Measurements from ENCODE around the gene SPATA4. TPM values are rescaled to one million over a fixed set of nuclear protein-coding genes. Genes with fewer than 3 reads are reported as not detected.

SPATA4 gene
- total RNA-seq, 2 experiments from 2014 or later = not detected

- no peak for DNase-seq
- Mint-ChIP-seq H3K4me1 (peaks cover 2% of the 10 kb centered on the region), H3K36me3 (no peaks in the 10 kb centered on the region)
These were observed 14.2 kb upstream of the SPATA4 start for GRCh38 chr4:176209535-176209934.

GRCh38 chr4:176207839-176208238, 12.5 kb upstream of the SPATA4 start:
- Mint-ChIP-seq H3K4me1 (peaks cover 2% of the 10 kb centered on the region), H3K27ac (no peak overlapping the region), H3K9me3 (no peaks in the 10 kb centered on the region), H3K36me3 (no peaks in the 10 kb centered on the region), H3K4me3 (no peak overlapping the region), H3K27me3 (peaks cover 48% of the 10 kb centered on the region)
- DNase-seq = no peak

More at GRCh38 chr4:176209535-176209934, 14.2 kb upstream of the SPATA4 start:
- Mint-ChIP-seq H3K4me3 (no peak overlapping the region), H3K27ac (no peak overlapping the region), H3K9me3 (no peaks in the 10 kb centered on the region), H3K27me3 (peaks cover 45% of the 10 kb centered on the region)

DNA sequence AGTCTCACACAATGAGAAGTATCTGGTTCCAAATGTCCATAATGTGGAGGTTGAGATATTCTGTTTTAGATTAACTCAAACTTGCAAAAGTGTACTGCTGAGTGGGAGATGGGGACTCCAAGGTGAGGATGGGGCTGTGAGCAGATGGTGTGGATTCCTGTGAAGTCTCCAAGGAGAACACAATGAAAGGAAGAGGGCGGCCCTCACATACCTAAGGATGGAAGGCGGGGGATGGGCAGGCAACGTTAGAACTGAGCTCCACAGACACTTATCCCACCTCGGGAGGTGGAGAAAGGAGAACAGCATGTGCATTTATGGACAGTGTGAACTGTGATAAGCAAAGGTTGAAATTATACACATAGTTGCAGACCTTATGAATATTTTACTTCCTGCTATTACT, 9.9 kb upstream of the SPATA4 start:
- no peaks in the 10 kb centered on the region for H3K36me3 Mint-ChIP-seq
- DNase-seq = no peak
- H3K4me1 Mint-ChIP-seq = peaks cover 2% of the 10 kb centered on the region
- peaks cover 41% of the 10 kb centered on the region for H3K27me3 Mint-ChIP-seq
- no peaks in the 10 kb centered on the region for H3K9me3 Mint-ChIP-seq
- H3K27ac Mint-ChIP-seq = no peak overlapping the region
- H3K4me3 Mint-ChIP-seq = no peak overlapping the region

DNA sequence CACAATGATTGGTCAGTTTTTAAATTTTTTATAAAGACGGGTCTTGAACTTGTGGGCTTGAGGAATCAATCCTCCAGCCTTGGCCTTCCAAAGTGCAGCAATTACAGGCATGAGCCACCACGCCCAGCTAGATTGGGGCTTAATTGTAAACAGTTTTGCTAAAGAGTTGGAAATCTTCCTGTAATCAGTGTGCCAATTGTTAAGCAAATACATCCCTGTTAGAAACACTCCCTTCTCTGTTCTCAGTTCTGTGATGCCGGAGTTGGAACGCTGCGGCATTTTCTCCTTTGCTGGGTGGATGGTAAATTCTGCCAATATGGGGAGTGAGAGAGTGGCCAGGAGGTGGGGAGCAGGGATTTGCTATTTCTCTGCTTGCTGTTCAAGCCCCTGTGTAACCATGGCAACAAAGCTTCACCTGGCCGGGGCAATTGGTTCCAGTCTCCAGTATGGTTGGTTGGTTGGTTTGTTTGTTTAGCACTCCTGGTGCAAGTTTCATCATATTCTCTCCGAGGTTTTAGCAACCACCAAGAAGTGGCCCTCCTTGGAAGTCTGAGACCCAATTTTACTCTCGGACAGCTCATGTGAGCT, 3.0 kb upstream of the SPATA4 start:
- no peak overlapping the region for H3K27ac Mint-ChIP-seq
- H3K9me3 Mint-ChIP-seq = peaks cover 11% of the 10 kb centered on the region
- H3K4me1 Mint-ChIP-seq = peaks cover 26% of the 10 kb centered on the region
- no peak for DNase-seq
- peaks cover 4% of the 10 kb centered on the region for H3K36me3 Mint-ChIP-seq
- H3K27me3 Mint-ChIP-seq = peaks cover 10% of the 10 kb centered on the region
- H3K4me3 Mint-ChIP-seq = no peak overlapping the region

- Mint-ChIP-seq H3K4me1 (peaks cover 31% of the 10 kb centered on the region), H3K27ac (peak overlapping the region; percentile 88), H3K36me3 (peaks cover 4% of the 10 kb centered on the region), H3K9me3 (peaks cover 11% of the 10 kb centered on the region), H3K4me3 (peak overlapping the region; percentile 54), H3K27me3 (peaks cover 25% of the 10 kb centered on the region)
- peak; percentile 67 for DNase-seq
These were observed 1.4 kb downstream of the SPATA4 start for GRCh38 chr4:176193938-176194337.

DNA sequence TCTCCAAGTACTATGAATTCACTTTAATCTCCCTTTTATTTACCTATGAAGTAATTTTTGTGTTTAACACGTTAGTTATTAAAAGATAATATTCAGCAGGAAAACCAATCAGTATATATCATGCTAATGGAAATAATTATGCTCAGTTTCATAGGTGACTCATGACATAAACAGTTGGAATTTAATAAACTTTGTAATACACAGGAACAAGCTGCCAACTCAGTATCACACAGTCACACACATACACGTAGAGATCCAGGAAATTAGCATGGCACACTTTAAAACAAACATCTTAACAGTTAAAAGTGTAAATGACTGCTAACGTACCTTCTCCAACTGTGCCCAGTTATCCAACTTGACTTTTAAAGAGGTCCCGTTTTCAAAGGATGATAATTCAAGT, 2.3 kb downstream of the SPATA4 start:
- no peak for DNase-seq
- peaks cover 34% of the 10 kb centered on the region for H3K4me1 Mint-ChIP-seq
- peaks cover 4% of the 10 kb centered on the region for H3K36me3 Mint-ChIP-seq
- peak overlapping the region; percentile 81 for H3K27ac Mint-ChIP-seq
- peak overlapping the region; percentile 50 for H3K4me3 Mint-ChIP-seq
- peaks cover 23% of the 10 kb centered on the region for H3K27me3 Mint-ChIP-seq
- H3K9me3 Mint-ChIP-seq = peaks cover 11% of the 10 kb centered on the region

- DNase-seq = no peak
- Mint-ChIP-seq H3K4me1 (peaks cover 37% of the 10 kb centered on the region), H3K36me3 (peaks cover 2% of the 10 kb centered on the region), H3K4me3 (no peak overlapping the region), H3K27ac (no peak overlapping the region), H3K9me3 (peaks cover 8% of the 10 kb centered on the region), H3K27me3 (peaks cover 23% of the 10 kb centered on the region)
These were observed 3.4 kb downstream of the SPATA4 start for GRCh38 chr4:176191974-176192373.

DNA sequence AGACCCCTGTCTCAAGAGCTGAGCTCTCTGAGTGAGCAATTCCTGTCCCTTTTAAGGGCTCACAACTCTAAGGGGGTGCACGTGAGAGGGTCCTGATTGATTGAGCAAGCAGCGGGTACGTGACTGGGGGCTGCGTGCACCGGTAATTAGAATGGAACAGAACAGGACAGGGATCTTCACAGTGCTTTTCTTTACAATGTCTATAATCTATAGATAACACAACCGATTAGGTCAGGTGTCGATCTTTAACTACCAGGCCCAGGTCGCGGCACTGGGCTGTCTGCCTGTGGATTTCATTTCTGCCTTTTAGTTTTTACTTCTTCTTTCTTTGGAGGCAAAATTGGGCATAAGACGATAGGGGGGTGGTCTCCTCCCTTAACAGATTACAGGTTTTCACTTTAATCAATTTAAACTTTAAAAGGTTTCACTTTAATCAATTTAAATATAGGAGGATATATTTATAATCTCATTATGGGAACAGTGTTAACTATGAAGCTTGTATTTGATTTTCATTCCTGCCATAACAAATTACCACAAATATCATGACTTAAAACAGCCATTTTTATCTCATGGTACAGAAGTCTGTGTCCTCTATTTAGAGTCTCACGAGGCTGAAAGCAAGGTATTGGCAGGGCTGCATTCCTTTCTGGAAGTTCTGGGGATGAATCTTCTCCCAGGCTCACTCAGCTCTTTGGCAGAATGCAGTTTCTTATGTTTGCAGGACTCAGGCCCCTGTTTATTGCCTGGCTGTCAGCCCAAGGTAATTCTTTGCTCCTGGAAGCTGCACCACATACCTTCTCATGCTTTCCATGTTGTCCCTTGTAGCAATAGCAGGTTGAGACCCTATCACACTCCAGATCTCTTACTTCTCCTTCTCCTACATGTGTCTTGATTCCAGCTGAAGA, 5.2 kb downstream of the SPATA4 start:
- H3K9me3 Mint-ChIP-seq = no peaks in the 10 kb centered on the region
- H3K36me3 Mint-ChIP-seq = no peaks in the 10 kb centered on the region
- no peak overlapping the region for H3K4me3 Mint-ChIP-seq
- no peak overlapping the region for H3K27ac Mint-ChIP-seq
- H3K27me3 Mint-ChIP-seq = peaks cover 28% of the 10 kb centered on the region
- no peak for DNase-seq
- peaks cover 35% of the 10 kb centered on the region for H3K4me1 Mint-ChIP-seq

GRCh38 chr4:176188654-176189053, 6.7 kb downstream of the SPATA4 start:
- peaks cover 29% of the 10 kb centered on the region for H3K27me3 Mint-ChIP-seq
- no peak for DNase-seq
- H3K4me1 Mint-ChIP-seq = peaks cover 22% of the 10 kb centered on the region
- H3K27ac Mint-ChIP-seq = no peak overlapping the region
- no peaks in the 10 kb centered on the region for H3K9me3 Mint-ChIP-seq
- no peaks in the 10 kb centered on the region for H3K36me3 Mint-ChIP-seq
- H3K4me3 Mint-ChIP-seq = no peak overlapping the region

DNA sequence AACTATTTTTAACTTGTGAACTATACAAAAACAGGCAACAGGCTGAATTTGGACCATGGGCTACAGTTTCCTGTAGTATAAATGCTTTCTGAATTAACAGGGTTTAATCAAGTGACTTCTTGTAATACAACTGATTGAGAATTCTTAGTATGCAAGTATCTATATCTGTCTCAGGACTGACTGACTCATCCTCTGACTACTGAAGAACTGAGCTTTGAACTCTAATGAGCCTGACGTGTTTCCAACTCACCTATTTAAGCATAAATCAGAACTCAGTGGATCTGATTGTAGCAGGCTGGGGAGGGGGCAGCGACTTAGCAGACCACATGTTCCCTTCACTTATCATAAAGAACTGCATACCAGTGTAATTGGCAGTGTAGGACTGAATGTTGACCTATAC, 7.8 kb downstream of the SPATA4 start:
- no peak overlapping the region for H3K4me3 Mint-ChIP-seq
- H3K27me3 Mint-ChIP-seq = peaks cover 34% of the 10 kb centered on the region
- H3K4me1 Mint-ChIP-seq = peaks cover 16% of the 10 kb centered on the region
- no peaks in the 10 kb centered on the region for H3K36me3 Mint-ChIP-seq
- DNase-seq = no peak
- no peaks in the 10 kb centered on the region for H3K9me3 Mint-ChIP-seq
- peak overlapping the region; percentile 8 for H3K27ac Mint-ChIP-seq

- H3K4me3 Mint-ChIP-seq = no peak overlapping the region
- no peaks in the 10 kb centered on the region for H3K9me3 Mint-ChIP-seq
- H3K27me3 Mint-ChIP-seq = peaks cover 30% of the 10 kb centered on the region
- no peaks in the 10 kb centered on the region for H3K36me3 Mint-ChIP-seq
- no peak overlapping the region for H3K27ac Mint-ChIP-seq
- peaks cover 16% of the 10 kb centered on the region for H3K4me1 Mint-ChIP-seq
- no peak for DNase-seq
These were observed 8.6 kb downstream of the SPATA4 start for GRCh38 chr4:176186671-176187395.

GRCh38 chr4:176186067-176186466, 9.3 kb downstream of the SPATA4 start:
- no peaks in the 10 kb centered on the region for H3K9me3 Mint-ChIP-seq
- peaks cover 23% of the 10 kb centered on the region for H3K27me3 Mint-ChIP-seq
- H3K27ac Mint-ChIP-seq = no peak overlapping the region
- peaks cover 16% of the 10 kb centered on the region for H3K4me1 Mint-ChIP-seq
- H3K36me3 Mint-ChIP-seq = no peaks in the 10 kb centered on the region
- H3K4me3 Mint-ChIP-seq = no peak overlapping the region
- DNase-seq = no peak

DNA sequence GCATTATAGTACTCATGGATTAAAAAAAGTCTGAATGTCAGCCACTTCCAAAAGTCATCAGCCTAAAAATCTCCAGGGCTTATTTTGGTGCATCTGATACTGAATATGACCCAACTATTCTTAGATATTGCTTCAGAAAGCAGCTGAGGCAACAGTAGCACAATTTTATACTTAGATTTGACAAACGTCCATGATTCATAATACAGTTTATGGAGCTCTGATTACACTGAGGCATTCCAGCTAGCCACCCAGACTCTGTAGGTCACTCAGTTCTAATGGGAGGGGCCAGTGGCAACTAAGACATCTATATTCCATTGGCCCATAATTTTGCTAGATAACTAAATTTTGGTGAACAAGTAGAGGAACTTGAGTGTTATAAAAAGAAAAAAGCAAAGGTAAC, 10.3 kb downstream of the SPATA4 start:
- Mint-ChIP-seq H3K36me3 (no peaks in the 10 kb centered on the region), H3K27me3 (peaks cover 22% of the 10 kb centered on the region), H3K9me3 (no peaks in the 10 kb centered on the region), H3K4me1 (peaks cover 16% of the 10 kb centered on the region), H3K27ac (no peak overlapping the region), H3K4me3 (no peak overlapping the region)
- DNase-seq = no peak

DNA sequence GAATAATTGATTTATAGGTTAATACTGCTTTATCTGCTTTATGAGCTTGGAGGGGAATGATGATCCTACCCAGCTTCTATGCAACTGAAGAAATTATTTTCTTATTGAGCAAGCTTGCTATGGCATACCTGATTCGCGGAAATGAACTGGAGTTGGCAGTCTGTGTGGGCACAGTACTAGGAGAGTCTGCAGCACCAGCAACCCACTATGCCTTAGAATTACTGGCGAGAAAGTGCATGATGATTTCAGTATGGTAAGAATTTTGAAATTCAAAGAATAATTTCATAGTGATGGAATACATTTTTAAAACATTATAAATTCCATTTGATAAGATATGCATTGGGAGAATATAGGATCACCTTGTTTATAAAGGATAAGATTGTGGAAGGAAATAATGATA, 32.3 kb downstream of the SPATA4 start:
- Mint-ChIP-seq H3K4me1 (no peaks in the 10 kb centered on the region), H3K36me3 (no peaks in the 10 kb centered on the region), H3K9me3 (no peaks in the 10 kb centered on the region), H3K4me3 (no peak overlapping the region), H3K27me3 (peaks cover 3% of the 10 kb centered on the region), H3K27ac (no peak overlapping the region)
- no peak for DNase-seq

GRCh38 chr4:176156656-176157055, 38.7 kb downstream of the SPATA4 start:
- Mint-ChIP-seq H3K27me3 (peaks cover 3% of the 10 kb centered on the region), H3K27ac (no peak overlapping the region), H3K9me3 (no peaks in the 10 kb centered on the region), H3K4me1 (no peaks in the 10 kb centered on the region), H3K4me3 (no peak overlapping the region), H3K36me3 (no peaks in the 10 kb centered on the region)
- no peak for DNase-seq
